IPS-18c (cell line): ENCODE data around the gene MGAT5.

ENCODE experiments used
- H3K4me3 ChIP-seq: 2 replicates; pipeline ENCODE4 v1.7.0; 2013; ENCODE audit warnings: low read depth, mild to moderate bottlenecking, low read length, moderate library complexity; ENCODE audit not compliant: insufficient read depth
- H3K9me3 ChIP-seq: one replicate; pipeline ENCODE4 v1.6.1; 2013; ENCODE audit warnings: mild to moderate bottlenecking, low read length, moderate library complexity; ENCODE audit not compliant: control insufficient read depth, insufficient read depth

The MGAT5 gene

DNA sequence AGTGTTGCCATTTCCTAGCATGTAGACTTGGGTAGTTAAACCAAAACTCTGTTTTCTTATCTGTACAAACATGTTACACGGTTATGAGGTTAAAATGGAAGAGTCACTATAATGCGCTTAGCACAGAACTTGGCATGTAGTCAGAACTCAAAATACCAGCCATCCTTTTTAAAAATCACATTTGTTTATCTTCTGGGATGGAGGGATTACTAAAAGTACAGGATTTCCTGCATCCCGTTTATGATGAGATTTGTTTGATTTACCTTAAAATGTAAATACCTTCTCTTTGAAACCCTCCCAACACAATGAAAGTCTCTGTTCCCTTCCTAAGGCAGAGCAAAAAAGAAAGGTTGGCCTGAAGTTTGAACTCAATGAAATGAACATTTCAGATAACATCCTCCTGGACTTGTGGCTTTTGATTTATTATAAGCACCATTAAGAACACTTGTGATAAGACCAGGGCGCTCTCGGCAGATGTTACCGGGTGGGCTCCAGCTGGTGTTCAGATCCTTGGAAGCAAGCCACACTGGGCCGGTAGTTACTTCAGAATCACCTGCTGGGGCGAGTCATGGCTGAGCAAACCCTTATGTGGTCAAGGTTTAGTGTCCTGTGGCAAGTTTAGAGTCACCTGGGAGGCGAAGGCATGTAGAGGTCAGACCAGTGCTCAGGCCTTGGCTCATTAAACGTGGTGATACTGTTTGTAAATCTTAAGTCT is 105.7 kb downstream of the MGAT5 start:
- Histone ChIP-seq H3K4me3 (no peak overlapping the region), H3K9me3 (no peaks in the 10 kb centered on the region)

DNA sequence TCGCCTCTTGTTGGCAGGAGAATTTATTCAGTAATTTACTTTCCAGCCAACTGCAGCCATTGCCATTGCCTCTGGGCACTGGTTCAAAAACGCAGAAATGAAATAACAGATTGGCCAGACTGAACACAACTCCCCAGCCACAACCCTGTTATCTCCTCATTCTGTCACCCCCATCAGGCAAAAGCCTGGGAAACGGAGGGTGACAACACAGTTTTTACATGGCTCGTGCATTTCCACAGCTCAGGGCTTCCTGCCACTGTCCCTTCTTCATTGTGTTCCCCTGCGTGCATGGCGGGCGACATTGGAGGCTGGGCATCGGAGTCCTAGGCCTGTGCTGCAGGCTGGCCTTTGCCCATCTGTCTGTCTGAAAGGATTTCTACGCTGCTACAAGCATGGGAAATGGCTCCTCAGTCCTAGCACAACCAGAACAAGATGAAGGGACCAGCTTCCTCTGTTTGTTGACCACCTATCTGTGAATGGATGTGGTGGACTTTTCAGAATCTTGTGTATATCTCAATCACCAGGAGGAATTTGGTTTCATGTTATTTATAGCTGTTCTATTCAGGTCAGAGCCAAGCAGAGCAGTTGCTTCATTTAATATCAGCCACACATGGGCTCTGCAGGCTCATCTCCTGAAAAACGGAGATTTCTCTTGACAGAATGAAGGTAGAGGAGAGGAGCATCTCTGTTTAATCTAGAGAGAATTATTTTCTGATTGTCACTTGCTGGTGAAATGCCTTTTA is 107.0 kb downstream of the MGAT5 start:
- no peak overlapping the region for H3K4me3 ChIP-seq
- peaks cover 2% of the 10 kb centered on the region for H3K9me3 ChIP-seq

- no peak overlapping the region for H3K4me3 ChIP-seq
Observed at GRCh38 chr2:134361648-134362047, 107.8 kb downstream of the MGAT5 start.

DNA sequence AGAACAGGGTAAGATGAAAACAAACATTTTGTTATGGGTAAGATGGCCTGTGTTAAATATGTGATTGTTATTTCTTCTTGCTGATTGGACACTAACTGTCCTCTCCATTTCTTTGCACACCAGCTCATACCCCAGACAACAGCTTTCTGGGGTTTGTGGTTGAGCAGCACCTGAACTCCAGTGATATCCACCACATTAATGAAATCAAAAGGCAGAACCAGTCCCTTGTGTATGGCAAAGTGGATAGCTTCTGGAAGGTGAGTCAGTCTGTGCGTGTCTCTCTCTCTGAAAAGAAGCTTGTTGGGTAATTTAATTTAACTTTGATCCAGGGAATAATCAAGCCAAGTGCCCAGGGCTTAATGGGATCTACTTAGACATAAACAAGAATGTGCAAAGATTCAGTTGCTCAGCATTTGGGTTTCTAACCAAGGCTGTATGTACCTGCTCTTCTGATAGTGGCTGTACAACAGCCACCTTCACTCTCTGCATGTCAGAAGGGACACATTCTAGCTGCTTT is 108.3 kb downstream of the MGAT5 start:
- H3K4me3 ChIP-seq: no peak overlapping the region
- peaks cover 2% of the 10 kb centered on the region for H3K9me3 ChIP-seq

More at GRCh38 chr2:134361648-134362047, 107.8 kb downstream of the MGAT5 start:
- peaks cover 2% of the 10 kb centered on the region for H3K9me3 ChIP-seq

DNA sequence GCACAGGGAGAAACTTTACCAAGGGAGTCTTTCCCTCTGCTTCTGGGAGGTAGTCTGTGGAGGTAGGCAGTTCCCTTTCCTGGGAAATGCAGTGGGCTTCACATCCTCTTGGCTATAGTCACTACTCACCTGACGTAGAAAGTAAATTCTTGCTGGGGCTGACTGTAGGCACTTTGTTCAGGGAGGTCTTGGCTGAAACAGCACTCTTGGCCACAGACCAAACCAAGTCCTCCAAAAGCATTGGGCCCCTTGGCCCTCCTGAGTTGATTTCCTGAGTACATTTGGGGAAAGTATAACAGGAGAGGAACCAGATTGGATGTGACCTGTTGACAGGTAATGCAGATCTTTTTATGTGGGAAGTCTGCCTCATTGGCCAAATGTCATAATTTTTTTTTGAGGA is 108.9 kb downstream of the MGAT5 start:
- Histone ChIP-seq H3K9me3 (peaks cover 2% of the 10 kb centered on the region), H3K4me3 (no peak overlapping the region)

DNA sequence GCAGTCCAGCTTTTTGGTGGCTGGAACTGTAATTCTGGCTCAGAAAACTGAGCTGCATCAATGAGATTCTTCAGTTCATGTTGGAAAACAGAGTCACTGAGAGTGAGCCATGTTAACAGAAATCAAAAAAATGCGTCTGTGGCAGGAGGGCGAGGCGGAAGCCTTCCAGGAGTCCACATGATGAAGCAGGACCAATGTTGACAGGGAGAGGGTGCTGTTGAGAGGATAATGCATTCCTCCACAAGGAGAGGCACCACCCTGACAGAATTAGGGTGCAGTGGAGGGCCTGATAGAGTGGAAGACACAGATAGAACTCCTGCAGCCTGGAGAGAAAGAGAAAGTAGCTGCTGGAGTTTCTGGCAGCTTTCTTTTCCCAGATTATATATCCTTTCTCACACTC is 111.5 kb downstream of the MGAT5 start:
- peaks cover 2% of the 10 kb centered on the region for H3K9me3 ChIP-seq
- H3K4me3 ChIP-seq: no peak overlapping the region

DNA sequence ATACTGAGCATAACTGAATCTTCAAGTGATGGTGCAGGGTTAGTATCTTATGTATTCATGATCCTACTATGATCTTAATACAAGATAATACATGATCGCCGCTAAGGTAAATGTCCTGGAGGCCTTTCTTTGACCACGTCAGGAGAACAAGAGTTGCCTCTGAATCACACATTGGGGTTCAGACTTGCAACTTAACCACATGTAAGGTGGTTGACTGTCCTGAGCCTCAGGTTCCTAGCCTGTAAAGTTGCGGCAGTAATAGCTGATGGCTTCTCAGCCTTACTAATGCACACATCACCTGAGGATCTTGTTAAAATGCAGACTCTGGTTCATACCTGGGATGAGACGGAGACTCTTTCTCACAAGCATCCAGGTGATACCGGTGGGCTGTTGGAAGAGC is 112.5 kb downstream of the MGAT5 start:
- H3K4me3 ChIP-seq: no peak overlapping the region
- H3K9me3 ChIP-seq: peaks cover 2% of the 10 kb centered on the region

- no peak overlapping the region for H3K4me3 ChIP-seq
- H3K9me3 ChIP-seq: peaks cover 2% of the 10 kb centered on the region
Observed at GRCh38 chr2:134367213-134367612, 113.3 kb downstream of the MGAT5 start.

- Histone ChIP-seq H3K4me3 (no peak overlapping the region), H3K9me3 (peaks cover 2% of the 10 kb centered on the region)
Observed at GRCh38 chr2:134368009-134368817, 114.3 kb downstream of the MGAT5 start.

DNA sequence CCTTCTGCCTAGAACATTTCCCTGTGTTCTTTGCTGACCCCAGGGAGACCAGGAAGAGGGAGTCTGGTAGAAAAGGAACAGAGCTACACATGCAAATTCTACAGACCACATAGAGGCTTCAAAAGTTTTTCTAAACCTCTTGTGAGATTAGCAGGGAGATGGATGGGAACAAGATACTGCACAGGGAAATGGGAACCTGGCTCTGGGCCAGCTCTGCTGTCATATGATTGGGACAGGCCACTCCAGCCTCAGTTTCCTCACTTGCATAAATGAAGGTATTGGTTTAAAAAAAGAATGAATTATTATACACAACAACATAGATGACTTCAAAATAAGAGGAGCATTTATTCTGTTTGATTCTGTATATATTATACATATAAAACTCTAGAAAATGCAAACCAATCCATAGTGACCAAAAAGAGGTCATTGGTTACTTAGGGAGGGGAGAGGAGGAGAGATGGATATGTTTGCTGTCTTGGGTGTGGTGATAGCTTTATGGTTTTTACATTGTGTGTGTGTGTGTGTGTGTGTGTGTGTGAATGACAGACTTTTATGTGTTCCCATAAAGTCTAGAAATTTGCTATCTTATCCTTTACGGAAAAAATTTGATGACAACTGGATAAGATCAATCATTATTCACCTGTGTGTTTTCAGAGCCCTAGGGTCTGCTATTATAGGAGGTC is 115.5 kb downstream of the MGAT5 start:
- Histone ChIP-seq H3K4me3 (no peak overlapping the region), H3K9me3 (peaks cover 2% of the 10 kb centered on the region)

GRCh38 chr2:134370655-134371445 is 117.0 kb downstream of the MGAT5 start:
- Histone ChIP-seq H3K9me3 (no peaks in the 10 kb centered on the region), H3K4me3 (no peak overlapping the region)

GRCh38 chr2:134372141-134372540 is 118.3 kb downstream of the MGAT5 start:
- H3K9me3 ChIP-seq: no peaks in the 10 kb centered on the region
- no peak overlapping the region for H3K4me3 ChIP-seq

DNA sequence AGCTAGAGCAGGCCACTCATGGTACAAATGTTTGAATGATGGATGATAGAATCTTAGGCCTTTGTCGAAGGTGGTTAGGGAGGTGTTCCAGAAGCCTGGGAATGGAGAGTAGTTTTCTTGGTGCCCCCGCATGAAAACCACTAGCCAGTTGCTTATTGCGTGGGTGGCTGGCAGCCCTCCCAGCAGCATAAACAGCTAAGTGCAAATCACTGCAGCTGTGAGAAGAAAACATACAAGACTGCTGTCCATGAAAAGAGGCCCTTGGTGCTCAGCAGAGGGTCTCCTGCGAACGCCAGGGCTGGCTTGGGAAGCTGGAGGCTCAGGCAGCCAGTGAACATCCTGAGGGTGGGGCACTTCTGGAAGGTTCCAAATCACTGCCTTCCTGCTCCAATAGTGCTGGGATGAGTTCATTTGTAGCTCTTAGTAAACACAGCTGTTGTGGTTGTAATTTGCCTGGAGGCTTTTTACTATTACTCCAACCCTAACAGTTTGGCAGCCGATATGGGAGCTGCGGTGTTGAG is 118.8 kb downstream of the MGAT5 start:
- no peak overlapping the region for H3K4me3 ChIP-seq
- H3K9me3 ChIP-seq: no peaks in the 10 kb centered on the region

DNA sequence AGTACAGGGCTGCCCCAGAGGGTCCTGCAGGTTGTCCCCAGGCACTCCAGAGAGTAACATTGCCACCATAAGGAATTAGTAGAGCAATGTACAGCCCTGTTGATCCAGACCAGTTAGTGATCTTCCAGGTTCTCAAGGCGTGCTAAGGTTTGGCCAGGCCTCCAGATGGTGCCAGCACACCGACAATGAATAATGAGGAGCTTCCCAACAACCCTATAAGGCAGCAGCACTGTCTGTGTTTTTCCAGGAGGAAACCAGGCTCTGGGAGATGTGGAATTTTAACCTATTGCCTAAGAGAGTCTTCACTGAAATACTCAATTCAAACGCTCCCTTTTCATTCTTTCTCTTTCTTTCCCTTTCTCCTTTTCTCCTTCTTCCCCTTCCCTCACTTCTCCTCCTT is 122.1 kb downstream of the MGAT5 start:
- H3K9me3 ChIP-seq: no peaks in the 10 kb centered on the region
- no peak overlapping the region for H3K4me3 ChIP-seq

DNA sequence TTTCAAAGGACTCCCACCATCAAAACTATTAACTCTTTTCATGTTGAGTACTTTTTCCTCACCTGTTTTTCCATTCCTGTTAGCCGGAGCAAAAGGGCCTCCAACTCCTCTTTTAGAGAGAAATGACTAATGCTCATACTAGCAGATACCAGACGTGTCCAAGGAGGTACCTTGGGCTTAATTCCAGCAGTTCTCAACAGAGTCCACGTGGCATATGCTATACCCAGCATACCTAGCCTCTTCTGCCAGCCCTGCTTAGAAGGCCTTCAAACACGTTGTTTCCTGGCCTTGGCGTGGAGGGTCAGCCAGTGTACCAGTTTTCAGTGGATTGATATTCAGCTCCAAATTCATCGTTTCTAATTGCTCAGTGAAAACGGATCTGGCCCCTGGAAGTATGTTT is 123.9 kb downstream of the MGAT5 start:
- Histone ChIP-seq H3K9me3 (no peaks in the 10 kb centered on the region), H3K4me3 (no peak overlapping the region)

DNA sequence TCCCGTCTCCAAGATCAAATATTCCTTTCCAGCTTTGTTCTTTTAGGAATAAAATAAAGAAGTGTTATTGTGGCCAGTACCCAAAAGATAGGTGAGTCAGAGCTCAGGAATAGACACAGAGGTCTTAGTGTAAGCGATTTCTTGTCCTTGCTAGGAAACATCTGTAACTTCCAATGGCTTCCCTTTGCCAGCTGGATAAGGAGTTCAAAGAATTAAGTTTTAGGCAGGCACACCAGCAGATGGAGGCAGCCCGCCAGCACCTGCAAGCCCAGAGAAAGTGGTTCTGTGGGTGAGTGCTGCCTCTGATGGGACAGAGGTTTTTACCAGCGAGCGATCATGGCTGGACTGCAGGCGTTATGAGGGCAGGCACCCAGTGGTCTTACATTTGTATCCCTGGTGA is 125.4 kb downstream of the MGAT5 start:
- Histone ChIP-seq H3K4me3 (no peak overlapping the region), H3K9me3 (no peaks in the 10 kb centered on the region)
